Gastrocnemius medialis (tissue), 4 donors: Measurements from ENCODE around the gene EPHA2. TPM values are rescaled to one million over a fixed set of nuclear protein-coding genes. Genes with fewer than 3 reads are reported as not detected.

Source experiments
- ATAC-seq, 2 donors: fragments of 150-250 bp; one replicate each; pipeline ENCODE4 v1.9.1; 2016
- DNase-seq, 2 donors: peaks; one replicate each; pipeline ENCODE4 v3.0.0-alpha.2; 2019
- H3K27ac ChIP-seq, 4 donors: fragments of 200-600 bp; sonication (generic); 1 replicate in 1 of 4; 2 replicates in 3 of 4; pipeline ENCODE4 v1.5.1; 2016 to 2018; ENCODE audit warnings: mild to moderate bottlenecking in 2 of 4, moderate library complexity in 1 of 4
- H3K27me3 ChIP-seq, 3 donors: fragments of 200-600 bp; sonication (generic) in 2 of 3; 1 replicate in 1 of 3; 2 replicates in 2 of 3; pipeline versions ENCODE4 v1.5.1 to v1.6.0; 2016 to 2019; ENCODE audit warnings: mild to moderate bottlenecking in 1 of 3, moderate library complexity in 1 of 3
- H3K36me3 ChIP-seq, 2 donors: fragments of 200-600 bp; sonication (generic) in 1 of 2; one replicate each; pipeline ENCODE4 v1.5.1; 2017 to 2018
- H3K4me1 ChIP-seq, 2 donors: fragments of 200-600 bp; sonication (generic) in 1 of 2; one replicate each; pipeline ENCODE4 v1.5.1; 2016 to 2017; ENCODE audit warnings: mild to moderate bottlenecking in 2 of 2
- H3K4me3 ChIP-seq, 4 donors: fragments of 200-600 bp; sonication (generic) in 3 of 4; 1 replicate in 1 of 4; 2 replicates in 3 of 4; pipeline ENCODE4 v1.5.1; 2016 to 2019; ENCODE audit warnings: mild to moderate bottlenecking in 2 of 4
- H3K9me3 ChIP-seq, 3 donors: fragments of 200-600 bp; sonication (generic) in 2 of 3; 1 replicate in 1 of 3; 2 replicates in 2 of 3; pipeline ENCODE4 v1.5.1; 2016 to 2019
- CTCF ChIP-seq, 5 experiments: fragments of 450-650 bp in 3 of 5; fragments of 200-600 bp in 2 of 5; sonication (generic) in 2 of 5; IDR thresholded peaks in 4 of 5; conservative IDR thresholded peaks in 1 of 5; 1 replicate in 4 of 5; 2 replicates in 1 of 5; pipeline ENCODE4 v1.5.1; 2016 to 2019; ENCODE audit warnings: antibody characterized with exemption in 5 of 5, mild to moderate bottlenecking in 3 of 5, moderate library complexity in 3 of 5
- POLR2A ChIP-seq, 2 donors: fragments of 450-650 bp; IDR thresholded peaks; one replicate each; pipeline ENCODE4 v1.6.1; 2017; ENCODE audit warnings: antibody characterized with exemption in 2 of 2, mild to moderate bottlenecking in 2 of 2, moderate library complexity in 2 of 2
- in situ Hi-C, 4 donors: fragments of 200-750 bp; cut with MboI; loops; one replicate each; pipeline versions ENCODE4 v1.15.0 to v1.8.0; 2017; ENCODE audit warnings: low sequenced_read_pairs in 4 of 4
- intact Hi-C: fragments of 100-400 bp; cut with DNase I; formaldehyde crosslinking; loops from one replicate; pipeline ENCODE4 v1.15.1; 2023; ENCODE audit warnings: low total_unique reads
- total RNA-seq, 4 donors: library from RNA; depleted of rRNA; stranded (reverse); fragments of >200 nt; gene quantifications; one replicate each; pipeline versions ENCODE4 v1.1.0 to v1.2.3, GENCODE V29; 2016

The EPHA2 gene
- total RNA-seq, 4 donors from 2014 or later = 1.2 to 6.4 (median 2.9) TPM

GRCh38 chr1:16125088-16125470 lies 30.8 kb downstream of the EPHA2 start:
- no peaks in the 10 kb centered on the region for H3K4me1 ChIP-seq
- no peaks in the 10 kb centered on the region for H3K36me3 ChIP-seq
- intact Hi-C loops (no loop called here), in situ Hi-C loops (no loop called here)
- no peak for DNase-seq
- TF ChIP-seq CTCF (IDR thresholded peaks at IDR 0.05 in 4 of 5, conservative IDR thresholded peaks at IDR 0.05 in 1 of 5) (no peak), POLR2A (IDR thresholded peaks at IDR 0.05) (no peak)
- no peak overlapping the region for H3K27ac ChIP-seq
- H3K4me3 ChIP-seq = no peak overlapping the region
- no peaks in the 10 kb centered on the region for H3K27me3 ChIP-seq
- ATAC-seq = no peak
- no peaks in the 10 kb centered on the region for H3K9me3 ChIP-seq

- Histone ChIP-seq H3K4me3 (no peak overlapping the region), H3K9me3 (no peaks in the 10 kb centered on the region), H3K27me3 (no peaks in the 10 kb centered on the region), H3K36me3 (no peaks in the 10 kb centered on the region), H3K4me1 (no peaks in the 10 kb centered on the region), H3K27ac (no peak overlapping the region)
- intact Hi-C loops = no loop called here
- in situ Hi-C loops = no loop called here
- ATAC-seq (no peak), DNase-seq (no peak)
- TF ChIP-seq CTCF (IDR thresholded peaks at IDR 0.05 in 4 of 5, conservative IDR thresholded peaks at IDR 0.05 in 1 of 5) (no peak), POLR2A (IDR thresholded peaks at IDR 0.05) (no peak)
Observed at GRCh38 chr1:16124377-16125087, 31.3 kb downstream of the EPHA2 start.

- Histone ChIP-seq H3K36me3 (no peaks in the 10 kb centered on the region), H3K27ac (no peak overlapping the region), H3K4me1 (no peaks in the 10 kb centered on the region), H3K4me3 (no peak overlapping the region), H3K9me3 (no peaks in the 10 kb centered on the region), H3K27me3 (no peaks in the 10 kb centered on the region)
- ATAC-seq (no peak), DNase-seq (no peak)
- in situ Hi-C loops (no loop called here), intact Hi-C loops (no loop called here)
- no peak for TF ChIP-seq POLR2A (IDR thresholded peaks at IDR 0.05)
- TF ChIP-seq CTCF (IDR thresholded peaks at IDR 0.05 in 4 of 5, conservative IDR thresholded peaks at IDR 0.05 in 1 of 5) = no peak
Observed at GRCh38 chr1:16122916-16123315, 33.0 kb downstream of the EPHA2 start.

GRCh38 chr1:16122350-16122881 lies 33.5 kb downstream of the EPHA2 start:
- intact Hi-C loops = no loop called here
- Histone ChIP-seq H3K4me3 (no peak overlapping the region), H3K27me3 (no peaks in the 10 kb centered on the region), H3K27ac (no peak overlapping the region), H3K36me3 (no peaks in the 10 kb centered on the region), H3K4me1 (no peaks in the 10 kb centered on the region), H3K9me3 (no peaks in the 10 kb centered on the region)
- DNase-seq (no peak), ATAC-seq (no peak)
- in situ Hi-C loops = no loop called here
- TF ChIP-seq CTCF (IDR thresholded peaks at IDR 0.05 in 4 of 5, conservative IDR thresholded peaks at IDR 0.05 in 1 of 5) (no peak), POLR2A (IDR thresholded peaks at IDR 0.05) (no peak)
